ENCODE results near the gene PHKG2.
A peak's percentile ranks its signal among the peaks of the same experiment; 100 is the strongest.

PHKG2 gene

DNA sequence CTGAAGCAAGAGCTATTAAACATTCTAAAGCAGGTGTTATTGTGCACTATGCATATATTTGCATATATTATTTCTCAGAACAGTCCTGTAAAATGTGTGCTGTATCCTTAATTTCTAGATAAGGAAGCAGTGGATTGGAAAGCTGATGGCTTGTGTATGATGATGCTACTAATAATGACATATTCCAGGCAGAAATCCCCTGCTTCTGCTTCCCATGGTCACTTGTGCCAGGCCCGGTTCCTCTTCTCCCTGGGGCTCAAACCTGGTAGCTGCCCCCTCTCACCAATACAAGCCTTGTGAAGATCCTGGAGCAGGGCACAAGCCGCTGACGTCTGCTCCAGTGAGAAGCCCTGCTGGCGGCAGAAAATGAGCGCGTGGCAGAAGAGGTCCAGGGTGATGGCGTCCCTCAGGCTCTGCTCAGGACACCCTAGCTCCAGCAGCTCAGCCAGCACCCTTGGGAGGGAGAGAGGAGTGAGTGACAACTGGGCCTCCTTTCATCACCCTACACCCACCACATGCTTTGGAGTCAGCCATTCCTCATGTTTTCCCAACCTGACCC, 11.9 kb downstream of the PHKG2 start:
- TF ChIP-seq, protein P1, sequence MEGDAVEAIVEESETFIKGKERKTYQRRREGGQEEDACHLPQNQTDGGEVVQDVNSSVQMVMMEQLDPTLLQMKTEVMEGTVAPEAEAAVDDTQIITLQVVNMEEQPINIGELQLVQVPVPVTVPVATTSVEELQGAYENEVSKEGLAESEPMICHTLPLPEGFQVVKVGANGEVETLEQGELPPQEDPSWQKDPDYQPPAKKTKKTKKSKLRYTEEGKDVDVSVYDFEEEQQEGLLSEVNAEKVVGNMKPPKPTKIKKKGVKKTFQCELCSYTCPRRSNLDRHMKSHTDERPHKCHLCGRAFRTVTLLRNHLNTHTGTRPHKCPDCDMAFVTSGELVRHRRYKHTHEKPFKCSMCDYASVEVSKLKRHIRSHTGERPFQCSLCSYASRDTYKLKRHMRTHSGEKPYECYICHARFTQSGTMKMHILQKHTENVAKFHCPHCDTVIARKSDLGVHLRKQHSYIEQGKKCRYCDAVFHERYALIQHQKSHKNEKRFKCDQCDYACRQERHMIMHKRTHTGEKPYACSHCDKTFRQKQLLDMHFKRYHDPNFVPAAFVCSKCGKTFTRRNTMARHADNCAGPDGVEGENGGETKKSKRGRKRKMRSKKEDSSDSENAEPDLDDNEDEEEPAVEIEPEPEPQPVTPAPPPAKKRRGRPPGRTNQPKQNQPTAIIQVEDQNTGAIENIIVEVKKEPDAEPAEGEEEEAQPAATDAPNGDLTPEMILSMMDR (IDR thresholded peaks at IDR 0.05; ENCODE audit: insufficient read depth, low read length, poor library complexity, severe bottlenecking) = no peak
- TF ChIP-seq EZH2phosphoT487 (conservative IDR thresholded peaks at IDR 0.05; ENCODE audit: low read length) = no peak
- Histone ChIP-seq H2AFZ (ENCODE audit: low read depth, low read length, severe bottlenecking) (no peak overlapping the region), H3K79me2 (ENCODE audit: insufficient read depth, low read length) (peaks cover 15% of the 10 kb centered on the region), H3K36me3 (ENCODE audit: low read length) (0 out of 2 replicates have a peak, but pooled peaks cover 3% of the 10 kb centered on the region), H3K9ac (ENCODE audit: low read length) (peak overlapping the region; percentile 80), H4K20me1 (ENCODE audit: low read depth, low read length) (no peaks in the 10 kb centered on the region), H3K9me3 (ENCODE audit: insufficient read depth, low read length) (no peaks in the 10 kb centered on the region), H3K9me2 (replicated peaks; ENCODE audit: insufficient read depth, low read length) (no peaks in the 10 kb centered on the region), H3F3A (ENCODE audit: insufficient read depth) (peaks cover 11% of the 10 kb centered on the region; the same call in 1 of the 2 replicates), H3K4me2 (ENCODE audit: low read depth, low read length, poor library complexity, severe bottlenecking) (peak overlapping the region; percentile 69), H3K27me3 (ENCODE audit: low read length) (no peaks in the 10 kb centered on the region), H3K4me3 (ENCODE audit: insufficient read depth, low read length, poor library complexity, severe bottlenecking) (no peak overlapping the region), H3K27ac (ENCODE audit: low read depth, low read length) (peak overlapping the region; percentile 66; the same call in 1 of the 2 replicates)

DNA sequence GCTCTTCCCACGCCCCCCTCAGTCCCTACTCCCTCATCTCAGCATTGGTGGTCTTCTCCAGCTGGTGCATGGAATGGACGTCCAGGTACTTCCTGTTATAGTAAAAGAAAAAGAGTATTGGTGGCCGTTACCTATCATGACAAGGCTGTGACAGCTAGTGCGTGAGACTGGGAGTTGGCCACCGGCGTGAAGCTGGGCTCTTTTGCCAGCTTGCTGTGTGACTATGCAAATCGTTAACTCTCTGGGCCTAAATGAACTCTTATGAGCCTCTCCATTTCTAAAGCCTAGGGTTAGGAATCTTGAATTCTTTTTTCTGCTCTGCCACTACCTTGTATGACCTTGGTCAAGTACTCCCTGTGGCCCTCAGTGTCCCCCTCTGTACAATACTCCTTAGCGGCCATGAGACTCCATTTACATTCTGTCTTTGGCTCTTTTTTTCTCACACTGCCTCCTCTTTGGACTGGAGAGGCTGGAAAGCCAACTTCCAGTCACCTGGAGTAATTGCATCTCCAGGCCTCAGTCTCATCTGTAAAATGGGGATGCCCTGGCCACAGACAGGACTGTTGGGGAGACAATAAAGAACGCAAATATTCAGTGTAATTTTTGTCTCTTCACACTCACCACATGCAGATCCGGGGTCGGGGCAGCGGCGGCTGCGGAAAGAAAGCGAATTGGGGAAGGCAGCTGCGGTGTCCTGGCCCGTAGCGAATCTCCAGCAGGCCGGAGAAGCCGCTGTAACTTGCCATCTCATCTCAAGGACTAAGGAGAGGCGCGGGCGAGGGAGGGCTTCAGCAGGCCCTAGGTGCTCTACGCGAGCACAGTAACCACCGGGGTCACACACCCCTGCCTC, 12.6 kb downstream of the PHKG2 start:
- Histone ChIP-seq H3K27ac (ENCODE audit: low read depth, low read length) (peak overlapping the region; percentile 66), H3K36me3 (ENCODE audit: low read length) (0 out of 2 replicates have a peak, but pooled peaks cover 3% of the 10 kb centered on the region), H3K9me3 (ENCODE audit: insufficient read depth, low read length) (no peaks in the 10 kb centered on the region), H3K79me2 (ENCODE audit: insufficient read depth, low read length) (peaks cover 15% of the 10 kb centered on the region), H2AFZ (ENCODE audit: low read depth, low read length, severe bottlenecking) (peak overlapping the region; percentile 76), H3K9me2 (replicated peaks; ENCODE audit: insufficient read depth, low read length) (no peaks in the 10 kb centered on the region), H3F3A (ENCODE audit: insufficient read depth) (peaks cover 11% of the 10 kb centered on the region; the same call in 1 of the 2 replicates), H3K4me2 (ENCODE audit: low read depth, low read length, poor library complexity, severe bottlenecking) (peak overlapping the region; percentile 69), H3K4me3 (ENCODE audit: insufficient read depth, low read length, poor library complexity, severe bottlenecking) (peak overlapping the region; percentile 89), H4K20me1 (ENCODE audit: low read depth, low read length) (no peaks in the 10 kb centered on the region), H3K27me3 (ENCODE audit: low read length) (no peaks in the 10 kb centered on the region), H3K9ac (ENCODE audit: low read length) (peak overlapping the region; percentile 80)
- TF ChIP-seq EZH2phosphoT487 (conservative IDR thresholded peaks at IDR 0.05; ENCODE audit: low read length) = no peak
- TF ChIP-seq, protein P1 (IDR thresholded peaks at IDR 0.05; ENCODE audit: insufficient read depth, low read length, poor library complexity, severe bottlenecking) = no peak

DNA sequence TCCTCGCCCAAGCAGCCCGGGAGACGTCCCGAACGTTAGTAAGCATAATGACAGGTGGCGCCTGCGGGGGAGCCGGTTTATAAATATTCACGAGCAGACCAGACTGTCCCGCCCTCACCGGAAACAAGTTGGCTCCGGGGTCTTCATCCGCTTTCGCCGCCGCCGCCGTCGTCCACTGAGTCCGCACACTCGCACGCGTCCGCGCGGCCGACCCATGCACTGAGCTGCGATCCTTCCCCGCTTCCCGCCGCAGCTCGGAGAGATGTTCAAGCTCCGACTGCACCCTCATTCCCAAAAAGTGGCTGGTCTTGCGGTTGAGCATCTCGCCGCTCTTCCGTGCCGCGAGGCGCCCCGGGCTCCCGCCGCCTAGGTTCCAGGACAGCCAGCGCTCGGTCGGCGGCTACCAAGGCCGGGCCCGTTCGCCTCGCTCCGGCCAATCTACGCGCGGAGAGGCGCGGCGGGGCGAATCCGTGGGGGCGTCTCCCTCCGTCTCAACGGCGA, 13.3 kb downstream of the PHKG2 start:
- H3K36me3 ChIP-seq (ENCODE audit: low read length) = 0 out of 2 replicates have a peak, but pooled peaks cover 3% of the 10 kb centered on the region
- no peaks in the 10 kb centered on the region for H4K20me1 ChIP-seq (ENCODE audit: low read depth, low read length)
- peaks cover 11% of the 10 kb centered on the region; the same call in 1 of the 2 replicates for H3F3A ChIP-seq (ENCODE audit: insufficient read depth)
- peak overlapping the region; percentile 80 for H3K9ac ChIP-seq (ENCODE audit: low read length)
- H3K4me2 ChIP-seq (ENCODE audit: low read depth, low read length, poor library complexity, severe bottlenecking) = peak overlapping the region; percentile 69
- peaks cover 15% of the 10 kb centered on the region for H3K79me2 ChIP-seq (ENCODE audit: insufficient read depth, low read length)
- peak overlapping the region; percentile 66 for H3K27ac ChIP-seq (ENCODE audit: low read depth, low read length)
- H3K4me3 ChIP-seq (ENCODE audit: insufficient read depth, low read length, poor library complexity, severe bottlenecking) = peak overlapping the region; percentile 89
- peak overlapping the region; percentile 76 for H2AFZ ChIP-seq (ENCODE audit: low read depth, low read length, severe bottlenecking)
- no peaks in the 10 kb centered on the region for H3K27me3 ChIP-seq (ENCODE audit: low read length)
- no peaks in the 10 kb centered on the region for H3K9me2 ChIP-seq (replicated peaks; ENCODE audit: insufficient read depth, low read length)
- H3K9me3 ChIP-seq (ENCODE audit: insufficient read depth, low read length) = no peaks in the 10 kb centered on the region
- no peak for TF ChIP-seq EZH2phosphoT487 (conservative IDR thresholded peaks at IDR 0.05; ENCODE audit: low read length)
- TF ChIP-seq, protein P1 (IDR thresholded peaks at IDR 0.05; ENCODE audit: insufficient read depth, low read length, poor library complexity, severe bottlenecking) = no peak

Data from SU-DHL-6 (cell line).